ENCODE results near the gene COL5A1. TPM values are rescaled to one million over a fixed set of nuclear protein-coding genes. Genes with fewer than 3 reads are reported as not detected.
"Not testable (repeated sequence)": the region's sequence is repeated elsewhere in the genome, so short reads cannot be mapped to it uniquely, and the experiment has no call there.

Gene COL5A1
- total and polyA plus RNA-seq, 4 donors = 38.2 to 135 (median 88.3) TPM

DNA sequence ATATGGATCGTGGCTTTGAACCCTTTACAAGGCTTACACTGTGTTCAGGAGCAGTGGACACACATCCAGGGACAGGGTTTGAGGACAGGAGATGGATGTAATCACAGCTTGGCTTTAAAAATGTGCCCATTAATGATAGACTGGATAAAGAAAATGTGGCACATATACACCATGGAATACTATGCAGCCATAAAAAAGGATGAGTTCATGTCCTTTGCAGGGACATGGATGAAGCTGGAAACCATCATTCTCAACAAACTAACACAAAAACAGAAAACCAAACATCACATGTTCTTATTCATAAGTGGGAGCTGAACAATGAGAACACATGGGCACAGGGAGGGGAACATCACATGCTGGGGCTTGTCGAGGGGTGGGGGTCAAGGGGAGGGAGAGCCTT, 215.8 kb downstream of the COL5A1 start:
- H3K27ac ChIP-seq (ENCODE audit: low read depth, low read length); DNase-seq (ENCODE audit: low read depth in 4 of 6, low spot score in 6 of 6); H3K36me3 ChIP-seq (ENCODE audit: control insufficient read depth, insufficient read depth, low read length); H3K4me1 ChIP-seq (ENCODE audit: control insufficient read depth, insufficient read depth, low read length); H3K27me3 ChIP-seq (ENCODE audit: control insufficient read depth, insufficient read depth, low read length); H3K4me3 ChIP-seq (ENCODE audit: low read depth, low read length); H3K9me3 ChIP-seq (ENCODE audit: control insufficient read depth, insufficient read depth, low read length): not testable (repeated sequence)
- WGBS (ENCODE audit: insufficient coverage) = 100% methylated on average over 1 of the region's 2 CpGs

DNA sequence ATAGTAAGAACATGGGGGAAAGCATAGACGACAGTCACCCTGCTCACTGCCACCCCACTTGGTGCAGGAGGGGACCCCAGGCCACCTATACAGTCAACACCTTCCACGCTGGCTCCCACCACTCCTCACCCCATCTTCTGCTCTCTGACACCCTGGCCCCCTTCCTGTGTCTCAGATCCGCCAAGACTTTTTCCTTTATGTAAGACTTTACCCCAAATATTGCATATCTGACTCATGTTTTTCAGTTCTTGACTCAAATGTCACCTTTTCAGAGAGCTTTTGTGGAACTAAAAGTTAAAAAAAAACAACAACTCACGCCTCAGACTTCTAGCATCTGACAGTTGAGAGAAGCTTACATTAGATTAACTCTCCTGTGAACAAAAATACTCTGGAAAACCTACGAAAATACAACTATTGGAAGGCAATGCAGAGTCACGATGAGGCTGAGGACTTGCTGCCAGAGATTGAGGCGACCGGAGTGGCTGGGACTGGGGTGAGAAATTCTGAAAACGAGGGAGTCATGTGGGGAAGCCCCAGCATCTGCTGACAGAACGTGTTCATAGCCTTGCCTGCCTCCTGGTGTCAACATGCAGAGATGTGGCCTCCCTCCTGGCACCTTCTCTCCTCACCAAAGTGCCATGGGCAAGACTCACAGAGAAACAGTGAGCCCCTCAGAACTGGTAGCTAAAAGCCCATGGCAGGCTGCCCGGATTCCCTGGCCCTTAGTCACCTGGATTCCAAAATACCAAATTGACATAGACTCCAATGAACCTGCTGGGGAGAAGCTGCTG, 216.6 kb downstream of the COL5A1 start:
- H3K4me3 ChIP-seq (ENCODE audit: low read depth, low read length) = no peak overlapping the region
- H3K4me1 ChIP-seq (ENCODE audit: control insufficient read depth, insufficient read depth, low read length) = peaks cover 2% of the 10 kb centered on the region
- H3K36me3 ChIP-seq (ENCODE audit: control insufficient read depth, insufficient read depth, low read length) = no peaks in the 10 kb centered on the region
- H3K27ac ChIP-seq (ENCODE audit: low read depth, low read length) = no peak overlapping the region
- H3K9me3 ChIP-seq (ENCODE audit: control insufficient read depth, insufficient read depth, low read length) = no peaks in the 10 kb centered on the region
- no peaks in the 10 kb centered on the region for H3K27me3 ChIP-seq (ENCODE audit: control insufficient read depth, insufficient read depth, low read length)
- WGBS (ENCODE audit: insufficient coverage) = 73% methylated on average over 10 of the region's 11 CpGs
- DNase-seq (ENCODE audit: low read depth in 4 of 6, low spot score in 6 of 6) = no peak

DNA sequence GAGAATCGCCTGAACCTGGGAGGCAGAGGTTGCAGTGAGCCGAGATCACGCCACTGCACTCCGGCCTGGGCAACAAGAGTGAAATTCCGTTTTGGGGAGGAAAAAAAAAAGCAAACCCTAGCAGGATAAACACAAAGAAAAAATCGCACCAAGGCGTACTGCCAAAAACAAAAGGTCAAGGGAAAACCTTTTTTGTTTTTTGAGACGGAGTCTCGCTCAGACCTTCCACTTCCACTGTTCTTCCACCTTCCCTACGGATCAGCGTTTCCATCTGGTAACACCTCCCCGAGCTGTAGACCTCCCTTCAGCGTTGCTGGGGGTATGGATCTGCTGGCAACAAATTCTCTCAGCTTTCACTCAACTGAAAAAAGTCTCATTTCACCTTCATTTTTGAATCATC, 218.9 kb downstream of the COL5A1 start:
- 91% methylated on average over 6 of the region's 13 CpGs for WGBS (ENCODE audit: insufficient coverage)
- H3K36me3 ChIP-seq (ENCODE audit: control insufficient read depth, insufficient read depth, low read length) = no peaks in the 10 kb centered on the region
- no peak overlapping the region for H3K27ac ChIP-seq (ENCODE audit: low read depth, low read length)
- H3K4me3 ChIP-seq (ENCODE audit: low read depth, low read length) = no peak overlapping the region
- no peak for DNase-seq (ENCODE audit: low read depth in 4 of 6, low spot score in 6 of 6)
- H3K27me3 ChIP-seq (ENCODE audit: control insufficient read depth, insufficient read depth, low read length) = no peaks in the 10 kb centered on the region
- H3K9me3 ChIP-seq (ENCODE audit: control insufficient read depth, insufficient read depth, low read length) = no peaks in the 10 kb centered on the region
- peaks cover 11% of the 10 kb centered on the region for H3K4me1 ChIP-seq (ENCODE audit: control insufficient read depth, insufficient read depth, low read length)

DNA sequence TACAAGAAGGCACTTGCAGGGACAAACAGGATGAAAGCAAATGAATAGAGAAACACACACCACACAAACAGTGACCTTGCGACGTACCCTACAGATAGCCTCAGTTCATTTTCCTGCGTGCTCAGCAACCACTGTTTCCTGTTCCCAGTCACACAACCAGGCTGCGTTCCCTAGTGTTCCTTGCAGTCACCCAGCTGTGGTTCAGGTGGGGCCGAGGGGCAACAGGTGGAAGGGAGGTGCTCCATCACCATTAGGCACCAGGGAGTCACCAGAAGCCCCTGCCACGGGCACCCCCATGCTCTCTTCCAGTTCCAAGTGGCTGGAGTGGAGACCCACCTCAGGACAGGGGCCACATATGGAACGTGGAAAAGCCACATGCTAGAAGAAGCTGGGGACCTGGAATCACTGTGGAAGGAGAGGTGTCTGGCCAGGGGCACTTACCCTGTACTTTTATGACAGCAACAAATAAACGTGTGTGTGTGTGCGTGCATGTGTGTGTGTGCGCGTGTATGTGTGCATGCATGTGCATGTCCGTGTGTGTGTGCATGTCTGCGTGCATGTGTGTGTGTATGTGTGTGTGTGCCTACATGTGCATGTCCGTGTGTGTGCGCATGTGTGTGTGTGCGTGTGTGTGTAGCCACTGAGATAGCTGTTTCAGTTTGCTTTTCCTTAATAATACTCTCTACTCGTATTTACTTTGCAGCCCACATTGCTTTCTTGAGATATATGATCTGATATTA, 220.2 kb downstream of the COL5A1 start:
- Histone ChIP-seq H3K36me3 (ENCODE audit: control insufficient read depth, insufficient read depth, low read length) (no peaks in the 10 kb centered on the region), H3K4me3 (ENCODE audit: low read depth, low read length) (no peak overlapping the region), H3K27ac (ENCODE audit: low read depth, low read length) (no peak overlapping the region), H3K9me3 (ENCODE audit: control insufficient read depth, insufficient read depth, low read length) (no peaks in the 10 kb centered on the region), H3K27me3 (ENCODE audit: control insufficient read depth, insufficient read depth, low read length) (no peaks in the 10 kb centered on the region), H3K4me1 (ENCODE audit: control insufficient read depth, insufficient read depth, low read length) (peaks cover 11% of the 10 kb centered on the region)
- DNase-seq (ENCODE audit: low read depth in 4 of 6, low spot score in 6 of 6) = no peak
- 90% methylated on average over 12 of the region's 17 CpGs for WGBS (ENCODE audit: insufficient coverage)

DNA sequence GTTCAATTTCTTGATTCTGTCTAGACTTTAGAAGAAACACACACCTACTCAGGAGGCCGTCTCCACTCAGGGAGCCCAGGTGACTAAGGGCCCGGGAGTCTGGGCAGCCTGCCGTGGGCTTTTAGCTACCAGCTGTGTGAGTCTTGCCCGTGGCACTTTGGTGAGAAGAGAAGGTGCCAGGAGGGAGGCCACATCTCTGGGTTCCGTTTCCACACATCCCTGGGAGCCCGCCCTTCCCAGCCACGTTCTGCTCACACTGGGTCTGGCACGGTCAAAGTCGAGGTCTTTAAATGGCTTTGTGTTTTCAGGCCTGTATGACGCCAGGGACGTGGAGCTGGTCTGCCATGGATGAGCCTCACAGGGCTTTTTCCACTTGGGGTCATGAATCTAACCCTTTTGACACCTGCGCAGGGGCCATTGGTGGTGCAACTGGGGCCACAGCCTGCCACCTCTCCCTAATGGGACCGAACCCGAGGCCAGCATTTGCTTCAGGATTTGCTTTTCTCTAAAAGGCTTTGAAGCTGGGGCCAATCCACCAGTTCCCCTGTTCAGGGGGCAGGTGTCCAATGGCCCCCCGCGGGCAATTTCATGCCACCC, 221.8 kb downstream of the COL5A1 start:
- no peaks in the 10 kb centered on the region for H3K36me3 ChIP-seq (ENCODE audit: control insufficient read depth, insufficient read depth, low read length)
- 92% methylated on average over 14 of the region's 16 CpGs for WGBS (ENCODE audit: insufficient coverage)
- DNase-seq (ENCODE audit: low read depth in 4 of 6, low spot score in 6 of 6) = peak in 2 of 6 donors; percentile 16 to 44
- no peak overlapping the region for H3K4me3 ChIP-seq (ENCODE audit: low read depth, low read length)
- H3K27me3 ChIP-seq (ENCODE audit: control insufficient read depth, insufficient read depth, low read length) = no peaks in the 10 kb centered on the region
- H3K27ac ChIP-seq (ENCODE audit: low read depth, low read length) = no peak overlapping the region
- peaks cover 11% of the 10 kb centered on the region for H3K4me1 ChIP-seq (ENCODE audit: control insufficient read depth, insufficient read depth, low read length)
- no peaks in the 10 kb centered on the region for H3K9me3 ChIP-seq (ENCODE audit: control insufficient read depth, insufficient read depth, low read length)

DNA sequence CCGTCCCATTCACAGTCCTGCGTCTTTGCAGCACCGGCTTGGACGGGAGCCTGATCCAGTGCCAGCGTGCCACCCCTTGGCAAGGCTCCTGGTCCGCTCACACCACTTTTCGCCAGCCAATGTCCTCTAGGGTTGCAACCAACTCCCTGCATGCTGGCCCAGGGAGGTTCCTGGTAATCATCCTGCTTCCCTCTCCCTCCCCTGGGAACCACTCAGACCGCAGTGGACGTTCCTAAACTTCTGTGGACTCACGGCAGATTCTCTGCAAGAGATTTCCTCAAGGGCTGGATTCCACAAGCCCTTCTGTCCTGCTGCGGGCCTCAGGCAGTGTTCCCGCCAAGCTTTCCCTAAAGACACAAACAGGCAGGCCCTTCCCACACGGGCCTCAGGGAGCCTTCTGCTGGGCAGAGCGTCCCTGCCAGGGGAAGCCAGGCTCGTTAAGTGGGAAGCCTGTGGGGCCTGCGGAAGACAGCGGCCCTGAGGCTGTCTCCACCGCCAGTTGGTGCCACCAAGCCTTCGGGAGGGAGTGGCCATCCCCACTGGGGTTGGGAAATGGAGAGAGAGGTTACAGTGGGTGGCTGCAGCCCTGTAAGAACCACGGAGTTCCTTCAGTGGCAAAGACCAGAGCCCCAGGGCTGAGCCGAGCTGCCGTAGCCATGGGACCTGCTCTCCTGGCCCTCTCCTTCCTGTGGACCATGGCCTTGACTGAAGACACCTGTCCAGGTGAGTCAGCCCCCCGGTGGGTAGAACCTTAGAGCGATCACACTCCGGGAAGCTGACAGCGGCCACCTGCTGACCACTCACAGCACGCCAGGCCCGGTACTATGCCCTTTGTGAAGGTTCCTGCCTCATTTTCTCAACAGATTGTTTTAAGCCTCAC, 222.6 kb downstream of the COL5A1 start:
- peak in 3 of 6 donors; percentile 5 to 62 (median 19) for DNase-seq (ENCODE audit: low read depth in 4 of 6, low spot score in 6 of 6)

DNA sequence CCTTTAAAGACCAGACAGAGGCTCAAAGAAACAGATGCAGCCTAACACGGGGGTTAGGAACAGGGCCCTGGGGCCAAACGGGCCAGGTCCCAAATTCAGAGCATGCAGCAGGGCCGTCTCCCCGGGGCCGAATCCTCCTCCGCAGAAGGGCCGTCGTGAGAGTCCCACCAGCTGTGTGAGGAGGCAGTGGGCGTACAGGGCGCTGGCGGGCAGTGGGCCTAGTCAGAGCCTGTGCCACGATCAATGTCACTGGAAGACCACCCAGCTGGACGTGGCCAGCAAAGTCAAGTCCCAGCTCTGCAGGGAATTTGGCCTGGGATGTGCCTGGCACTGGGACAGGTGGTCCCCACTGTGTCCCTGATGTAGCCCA, 223.2 kb downstream of the COL5A1 start:
- H3K4me1 ChIP-seq (ENCODE audit: control insufficient read depth, insufficient read depth, low read length) = peaks cover 11% of the 10 kb centered on the region
- H3K27ac ChIP-seq (ENCODE audit: low read depth, low read length) = no peak overlapping the region
- no peak overlapping the region for H3K4me3 ChIP-seq (ENCODE audit: low read depth, low read length)
- no peaks in the 10 kb centered on the region for H3K36me3 ChIP-seq (ENCODE audit: control insufficient read depth, insufficient read depth, low read length)
- WGBS (ENCODE audit: insufficient coverage) = 88% methylated on average over 13 of the region's 13 CpGs
- no peaks in the 10 kb centered on the region for H3K27me3 ChIP-seq (ENCODE audit: control insufficient read depth, insufficient read depth, low read length)
- DNase-seq (ENCODE audit: low read depth in 4 of 6, low spot score in 6 of 6) = no peak
- no peaks in the 10 kb centered on the region for H3K9me3 ChIP-seq (ENCODE audit: control insufficient read depth, insufficient read depth, low read length)

More for the DNA sequence above, 222.6 kb downstream of the COL5A1 start:
- Histone ChIP-seq H3K27me3 (ENCODE audit: control insufficient read depth, insufficient read depth, low read length) (no peaks in the 10 kb centered on the region), H3K27ac (ENCODE audit: low read depth, low read length) (no peak overlapping the region), H3K4me1 (ENCODE audit: control insufficient read depth, insufficient read depth, low read length) (peaks cover 11% of the 10 kb centered on the region), H3K9me3 (ENCODE audit: control insufficient read depth, insufficient read depth, low read length) (no peaks in the 10 kb centered on the region), H3K36me3 (ENCODE audit: control insufficient read depth, insufficient read depth, low read length) (no peaks in the 10 kb centered on the region), H3K4me3 (ENCODE audit: low read depth, low read length) (no peak overlapping the region)
- WGBS (ENCODE audit: insufficient coverage) = 68% methylated on average over 27 of the region's 28 CpGs

DNA sequence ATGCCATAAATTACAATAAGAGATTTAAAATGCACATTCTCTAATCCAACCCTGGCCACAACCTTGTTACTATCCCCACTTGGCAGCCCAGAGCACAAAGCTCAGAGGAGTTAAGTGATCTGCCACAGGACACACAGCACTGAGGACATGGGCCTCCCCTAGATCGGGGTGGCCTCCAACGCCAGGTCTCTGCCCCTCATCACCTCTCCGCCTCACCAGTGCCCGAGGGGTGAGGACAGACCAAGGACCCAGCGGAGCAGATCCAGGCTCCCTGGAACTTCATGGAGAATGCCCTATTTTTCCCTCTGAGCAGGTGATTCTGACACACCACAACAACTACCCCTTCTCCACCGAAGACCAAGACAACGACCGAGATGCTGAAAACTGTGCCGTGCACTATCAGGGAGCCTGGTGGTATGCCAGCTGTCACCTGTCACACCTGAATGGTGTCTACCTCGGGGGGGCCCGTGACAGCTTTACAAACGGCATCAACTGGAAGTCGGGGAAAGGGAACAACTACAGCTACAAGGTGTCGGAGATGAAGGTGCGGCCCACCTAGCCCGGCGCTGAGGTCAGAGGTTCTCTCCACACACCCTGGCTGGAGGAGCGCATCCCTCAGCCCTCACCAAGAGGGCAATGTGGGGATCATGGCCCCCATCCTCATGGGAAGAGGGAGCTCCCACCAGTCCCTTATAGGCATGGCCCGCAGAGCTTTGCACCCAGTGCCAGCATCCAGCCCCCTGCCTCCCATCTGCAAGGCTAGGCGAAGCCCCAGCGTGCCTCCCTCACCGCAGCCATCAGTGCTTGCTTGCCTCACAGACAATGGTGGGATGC, 226.5 kb downstream of the COL5A1 start:
- Histone ChIP-seq H3K27me3 (ENCODE audit: control insufficient read depth, insufficient read depth, low read length) (no peaks in the 10 kb centered on the region), H3K4me1 (ENCODE audit: control insufficient read depth, insufficient read depth, low read length) (peaks cover 11% of the 10 kb centered on the region), H3K36me3 (ENCODE audit: control insufficient read depth, insufficient read depth, low read length) (no peaks in the 10 kb centered on the region), H3K27ac (ENCODE audit: low read depth, low read length) (no peak overlapping the region), H3K4me3 (ENCODE audit: low read depth, low read length) (no peak overlapping the region), H3K9me3 (ENCODE audit: control insufficient read depth, insufficient read depth, low read length) (no peaks in the 10 kb centered on the region)
- no peak for DNase-seq (ENCODE audit: low read depth in 4 of 6, low spot score in 6 of 6)
- 92% methylated on average over 22 of the region's 22 CpGs for WGBS (ENCODE audit: insufficient coverage)

Data from spinal cord (tissue), 10 donors.